Natural killer cell (primary cell): ENCODE data around the gene CAPN7. TPM values are rescaled to one million over a fixed set of nuclear protein-coding genes. Genes with fewer than 3 reads are reported as not detected.

ENCODE experiments used
- ATAC-seq, 3 donors: fragments of 150-1000 bp in 2 of 3; fragments of 200-7000 bp in 1 of 3; cut with Tn5 transposase; 1 replicate in 1 of 3; 2 replicates in 2 of 3; pipeline ENCODE4 v1.10.0; 2021; ENCODE audit warnings: mild to moderate bottlenecking in 2 of 3, moderate library complexity in 2 of 3
- DNase-seq, 2 donors: peaks; one replicate each; pipeline versions ENCODE4 v3.0.0 to v3.0.0-alpha.2; 2013 to 2021; ENCODE audit warnings: mixed read lengths in 1 of 2
- H3K27ac ChIP-seq: one replicate; pipeline ENCODE4 v1.5.1; 2013; ENCODE audit warnings: mild to moderate bottlenecking, low read length
- H3K27me3 ChIP-seq: one replicate; pipeline ENCODE4 v1.6.1; 2013; ENCODE audit warnings: low read length; ENCODE audit not compliant: control insufficient read depth, insufficient read depth
- H3K36me3 ChIP-seq: one replicate; pipeline ENCODE4 v1.6.1; 2013; ENCODE audit warnings: low read length; ENCODE audit not compliant: control insufficient read depth, insufficient read depth
- H3K4me1 ChIP-seq: one replicate; pipeline ENCODE4 v1.6.1; 2013; ENCODE audit warnings: low read length; ENCODE audit not compliant: control insufficient read depth, insufficient read depth
- H3K4me3 ChIP-seq: one replicate; pipeline ENCODE4 v1.5.1; 2013; ENCODE audit warnings: low read length
- H3K9me3 ChIP-seq: one replicate; pipeline ENCODE4 v1.6.1; 2013; ENCODE audit warnings: low read length; ENCODE audit not compliant: control insufficient read depth, insufficient read depth
- H3K27ac Mint-ChIP-seq, 2 donors: one replicate each; pipeline ENCODE4 v1.8.0; 2022; ENCODE audit warnings: mild to moderate bottlenecking in 2 of 2, mixed read lengths in 2 of 2, moderate library complexity in 1 of 2
- H3K27me3 Mint-ChIP-seq, 2 donors: one replicate each; pipeline ENCODE4 v1.8.0; 2022; ENCODE audit warnings: low read depth in 2 of 2, mixed read lengths in 2 of 2
- H3K36me3 Mint-ChIP-seq: one replicate; pipeline ENCODE4 v1.8.0; 2022; ENCODE audit warnings: mixed read lengths
- H3K4me1 Mint-ChIP-seq, 2 donors: one replicate each; pipeline ENCODE4 v1.8.0; 2022; ENCODE audit warnings: mixed read lengths in 2 of 2
- H3K4me3 Mint-ChIP-seq: one replicate; pipeline ENCODE4 v1.8.0; 2022; ENCODE audit warnings: mild to moderate bottlenecking, moderate library complexity, mixed read lengths
- H3K9me3 Mint-ChIP-seq, 2 donors: one replicate each; pipeline ENCODE4 v1.8.0; 2022; ENCODE audit warnings: mixed read lengths in 2 of 2
- CTCF ChIP-seq: fragments of 200-600 bp; IDR thresholded peaks from one replicate; pipeline ENCODE4 v1.8.0; 2022; ENCODE audit warnings: antibody characterized with exemption
- WGBS: methylation state at CpG from one replicate; pipeline ENCODE4 v1.1.7; 2013; ENCODE audit warnings: missing lambda C conversion rate; ENCODE audit not compliant: insufficient coverage; 5-methylcytosine and 5-hydroxymethylcytosine counted together
- intact Hi-C: fragments of 100-400 bp; cut with micrococcal nuclease; formaldehyde crosslinking; loops from one replicate; pipeline ENCODE4 v1.14.2; 2022
- total RNA-seq, 4 donors: library from RNA; stranded (reverse); fragments of 120-200 nt in 1 of 4; gene quantifications; one replicate each; pipeline versions ENCODE4 v1.2.3 to v1.2.4, GENCODE V29; 2013 to 2022

The CAPN7 gene
- total RNA-seq, 3 donors from 2014 or later (not counting 1 experiment from before 2014, with no cell fraction given) = 35.3 to 59.9 (median 52.8) TPM

GRCh38 chr3:15265655-15266509 lies 59.8 kb downstream of the CAPN7 start:
- Histone ChIP-seq H3K27ac (no peak overlapping the region), H3K36me3 (peaks cover 47% of the 10 kb centered on the region), H3K9me3 (no peaks in the 10 kb centered on the region), H3K4me1 (peaks cover 61% of the 10 kb centered on the region), H3K4me3 (no peak overlapping the region), H3K27me3 (no peaks in the 10 kb centered on the region)
- DNase-seq (no peak), ATAC-seq (no peak)
- WGBS = 89% methylated on average over 19 of the region's 19 CpGs
- Mint-ChIP-seq H3K27ac (peak overlapping the region; percentile 85 to 92), H3K27me3 (no peaks in the 10 kb centered on the region), H3K4me3 (peak overlapping the region; percentile 50), H3K4me1 (peaks cover 81 to 82% of the 10 kb centered on the region in 2 donors), H3K9me3 (no peaks in the 10 kb centered on the region), H3K36me3 (no peaks in the 10 kb centered on the region)
- intact Hi-C loops = loop anchor here (5.0 kb wide), 2 partner anchors 36 to 291 kb away; no protein-coding TSS in a partner anchor
- TF ChIP-seq CTCF = no peak

GRCh38 chr3:15266510-15267376 lies 60.7 kb downstream of the CAPN7 start:
- no peaks in the 10 kb centered on the region for H3K27me3 ChIP-seq
- Mint-ChIP-seq H3K4me1 (peaks cover 76 to 79% of the 10 kb centered on the region in 2 donors), H3K36me3 (no peaks in the 10 kb centered on the region), H3K9me3 (no peaks in the 10 kb centered on the region), H3K4me3 (peak overlapping the region; percentile 40), H3K27ac (peak overlapping the region; percentile 85 to 92), H3K27me3 (no peaks in the 10 kb centered on the region)
- peaks cover 40% of the 10 kb centered on the region for H3K36me3 ChIP-seq
- TF ChIP-seq CTCF = no peak
- no peak overlapping the region for H3K4me3 ChIP-seq
- WGBS = 86% methylated on average over 12 of the region's 13 CpGs
- no peaks in the 10 kb centered on the region for H3K9me3 ChIP-seq
- no peak for ATAC-seq
- peaks cover 70% of the 10 kb centered on the region for H3K4me1 ChIP-seq
- DNase-seq = no peak
- H3K27ac ChIP-seq = no peak overlapping the region
- intact Hi-C loops = loop anchor here (5.0 kb wide), 2 partner anchors 36 to 291 kb away; no protein-coding TSS in a partner anchor

GRCh38 chr3:15267502-15267901 lies 61.5 kb downstream of the CAPN7 start:
- Histone ChIP-seq H3K4me3 (no peak overlapping the region), H3K27me3 (no peaks in the 10 kb centered on the region), H3K4me1 (peaks cover 76% of the 10 kb centered on the region), H3K36me3 (peaks cover 37% of the 10 kb centered on the region), H3K9me3 (no peaks in the 10 kb centered on the region), H3K27ac (no peak overlapping the region)
- peak overlapping the region; percentile 92 to 98 for H3K27ac Mint-ChIP-seq
- no peak for ATAC-seq
- H3K4me1 Mint-ChIP-seq = peaks cover 83 to 85% of the 10 kb centered on the region in 2 donors
- TF ChIP-seq CTCF = no peak
- H3K4me3 Mint-ChIP-seq = no peak overlapping the region
- no peaks in the 10 kb centered on the region for H3K27me3 Mint-ChIP-seq
- 100% methylated on average over 3 of the region's 3 CpGs for WGBS
- H3K36me3 Mint-ChIP-seq = no peaks in the 10 kb centered on the region
- no peak for DNase-seq
- no peaks in the 10 kb centered on the region for H3K9me3 Mint-ChIP-seq
- intact Hi-C loops = loop anchor here (5.0 kb wide), 2 partner anchors 35 to 290 kb away; no protein-coding TSS in a partner anchor
